ENCODE data around the gene RAN.

DNA sequence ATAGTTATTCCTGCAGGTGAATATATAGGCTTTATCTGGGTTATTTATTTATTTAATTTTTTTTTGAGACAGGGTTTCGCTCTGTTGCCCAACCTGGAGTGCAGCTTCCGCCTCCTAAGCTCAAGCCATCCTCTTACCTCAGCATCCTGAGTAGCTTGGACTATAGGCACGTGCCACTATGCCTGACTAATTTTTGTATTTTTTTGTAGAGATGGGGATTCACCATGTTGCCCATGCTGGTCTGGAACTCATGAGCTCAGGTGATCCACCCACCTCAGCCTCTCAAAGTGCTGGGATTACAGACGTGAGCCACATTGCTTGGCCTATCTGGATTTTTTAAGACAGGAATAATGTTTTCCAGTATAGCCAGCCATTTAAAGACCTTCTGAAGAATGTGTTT, 2.0 kb downstream of the RAN start:
- TF ChIP-seq POLR2A (IDR thresholded peaks at IDR 0.05) (no peak), EP300 (IDR thresholded peaks at IDR 0.05) (no peak)
- TF ChIP-seq, protein P1, sequence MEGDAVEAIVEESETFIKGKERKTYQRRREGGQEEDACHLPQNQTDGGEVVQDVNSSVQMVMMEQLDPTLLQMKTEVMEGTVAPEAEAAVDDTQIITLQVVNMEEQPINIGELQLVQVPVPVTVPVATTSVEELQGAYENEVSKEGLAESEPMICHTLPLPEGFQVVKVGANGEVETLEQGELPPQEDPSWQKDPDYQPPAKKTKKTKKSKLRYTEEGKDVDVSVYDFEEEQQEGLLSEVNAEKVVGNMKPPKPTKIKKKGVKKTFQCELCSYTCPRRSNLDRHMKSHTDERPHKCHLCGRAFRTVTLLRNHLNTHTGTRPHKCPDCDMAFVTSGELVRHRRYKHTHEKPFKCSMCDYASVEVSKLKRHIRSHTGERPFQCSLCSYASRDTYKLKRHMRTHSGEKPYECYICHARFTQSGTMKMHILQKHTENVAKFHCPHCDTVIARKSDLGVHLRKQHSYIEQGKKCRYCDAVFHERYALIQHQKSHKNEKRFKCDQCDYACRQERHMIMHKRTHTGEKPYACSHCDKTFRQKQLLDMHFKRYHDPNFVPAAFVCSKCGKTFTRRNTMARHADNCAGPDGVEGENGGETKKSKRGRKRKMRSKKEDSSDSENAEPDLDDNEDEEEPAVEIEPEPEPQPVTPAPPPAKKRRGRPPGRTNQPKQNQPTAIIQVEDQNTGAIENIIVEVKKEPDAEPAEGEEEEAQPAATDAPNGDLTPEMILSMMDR (IDR thresholded peaks at IDR 0.05): no peak
